ENCODE measurements around the gene HAGH.

- TF ChIP-seq TOX (CRISPR knock-in tag; IDR thresholded peaks at IDR 0.05; ENCODE audit: borderline replicate concordance) = no peak
- TF ChIP-seq, protein P1, sequence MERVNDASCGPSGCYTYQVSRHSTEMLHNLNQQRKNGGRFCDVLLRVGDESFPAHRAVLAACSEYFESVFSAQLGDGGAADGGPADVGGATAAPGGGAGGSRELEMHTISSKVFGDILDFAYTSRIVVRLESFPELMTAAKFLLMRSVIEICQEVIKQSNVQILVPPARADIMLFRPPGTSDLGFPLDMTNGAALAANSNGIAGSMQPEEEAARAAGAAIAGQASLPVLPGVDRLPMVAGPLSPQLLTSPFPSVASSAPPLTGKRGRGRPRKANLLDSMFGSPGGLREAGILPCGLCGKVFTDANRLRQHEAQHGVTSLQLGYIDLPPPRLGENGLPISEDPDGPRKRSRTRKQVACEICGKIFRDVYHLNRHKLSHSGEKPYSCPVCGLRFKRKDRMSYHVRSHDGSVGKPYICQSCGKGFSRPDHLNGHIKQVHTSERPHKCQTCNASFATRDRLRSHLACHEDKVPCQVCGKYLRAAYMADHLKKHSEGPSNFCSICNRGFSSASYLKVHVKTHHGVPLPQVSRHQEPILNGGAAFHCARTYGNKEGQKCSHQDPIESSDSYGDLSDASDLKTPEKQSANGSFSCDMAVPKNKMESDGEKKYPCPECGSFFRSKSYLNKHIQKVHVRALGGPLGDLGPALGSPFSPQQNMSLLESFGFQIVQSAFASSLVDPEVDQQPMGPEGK (CRISPR knock-in tag; IDR thresholded peaks at IDR 0.05; ENCODE audit: borderline replicate concordance) = no peak
- TF ChIP-seq, protein P2, sequence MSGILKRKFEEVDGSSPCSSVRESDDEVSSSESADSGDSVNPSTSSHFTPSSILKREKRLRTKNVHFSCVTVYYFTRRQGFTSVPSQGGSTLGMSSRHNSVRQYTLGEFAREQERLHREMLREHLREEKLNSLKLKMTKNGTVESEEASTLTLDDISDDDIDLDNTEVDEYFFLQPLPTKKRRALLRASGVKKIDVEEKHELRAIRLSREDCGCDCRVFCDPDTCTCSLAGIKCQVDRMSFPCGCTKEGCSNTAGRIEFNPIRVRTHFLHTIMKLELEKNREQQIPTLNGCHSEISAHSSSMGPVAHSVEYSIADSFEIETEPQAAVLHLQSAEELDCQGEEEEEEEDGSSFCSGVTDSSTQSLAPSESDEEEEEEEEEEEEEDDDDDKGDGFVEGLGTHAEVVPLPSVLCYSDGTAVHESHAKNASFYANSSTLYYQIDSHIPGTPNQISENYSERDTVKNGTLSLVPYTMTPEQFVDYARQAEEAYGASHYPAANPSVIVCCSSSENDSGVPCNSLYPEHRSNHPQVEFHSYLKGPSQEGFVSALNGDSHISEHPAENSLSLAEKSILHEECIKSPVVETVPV (CRISPR knock-in tag; IDR thresholded peaks at IDR 0.05) = no peak
- TF ChIP-seq ZNF70 (CRISPR knock-in tag; IDR thresholded peaks at IDR 0.05) = no peak
- no peak for TF ChIP-seq ISL1 (CRISPR knock-in tag; IDR thresholded peaks at IDR 0.05)
- TF ChIP-seq ZFP30 (CRISPR knock-in tag; IDR thresholded peaks at IDR 0.05) = no peak
- no peak for TF ChIP-seq ZNF565 (CRISPR knock-in tag; conservative IDR thresholded peaks at IDR 0.05; ENCODE audit: low read depth)
- TF ChIP-seq ZFP3 (CRISPR knock-in tag; IDR thresholded peaks at IDR 0.05) = no peak
- no peak for TF ChIP-seq OSR1 (CRISPR knock-in tag; IDR thresholded peaks at IDR 0.05)
- TF ChIP-seq, protein P3, sequence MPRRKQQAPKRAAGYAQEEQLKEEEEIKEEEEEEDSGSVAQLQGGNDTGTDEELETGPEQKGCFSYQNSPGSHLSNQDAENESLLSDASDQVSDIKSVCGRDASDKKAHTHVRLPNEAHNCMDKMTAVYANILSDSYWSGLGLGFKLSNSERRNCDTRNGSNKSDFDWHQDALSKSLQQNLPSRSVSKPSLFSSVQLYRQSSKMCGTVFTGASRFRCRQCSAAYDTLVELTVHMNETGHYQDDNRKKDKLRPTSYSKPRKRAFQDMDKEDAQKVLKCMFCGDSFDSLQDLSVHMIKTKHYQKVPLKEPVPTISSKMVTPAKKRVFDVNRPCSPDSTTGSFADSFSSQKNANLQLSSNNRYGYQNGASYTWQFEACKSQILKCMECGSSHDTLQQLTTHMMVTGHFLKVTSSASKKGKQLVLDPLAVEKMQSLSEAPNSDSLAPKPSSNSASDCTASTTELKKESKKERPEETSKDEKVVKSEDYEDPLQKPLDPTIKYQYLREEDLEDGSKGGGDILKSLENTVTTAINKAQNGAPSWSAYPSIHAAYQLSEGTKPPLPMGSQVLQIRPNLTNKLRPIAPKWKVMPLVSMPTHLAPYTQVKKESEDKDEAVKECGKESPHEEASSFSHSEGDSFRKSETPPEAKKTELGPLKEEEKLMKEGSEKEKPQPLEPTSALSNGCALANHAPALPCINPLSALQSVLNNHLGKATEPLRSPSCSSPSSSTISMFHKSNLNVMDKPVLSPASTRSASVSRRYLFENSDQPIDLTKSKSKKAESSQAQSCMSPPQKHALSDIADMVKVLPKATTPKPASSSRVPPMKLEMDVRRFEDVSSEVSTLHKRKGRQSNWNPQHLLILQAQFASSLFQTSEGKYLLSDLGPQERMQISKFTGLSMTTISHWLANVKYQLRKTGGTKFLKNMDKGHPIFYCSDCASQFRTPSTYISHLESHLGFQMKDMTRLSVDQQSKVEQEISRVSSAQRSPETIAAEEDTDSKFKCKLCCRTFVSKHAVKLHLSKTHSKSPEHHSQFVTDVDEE (CRISPR knock-in tag; IDR thresholded peaks at IDR 0.05) = no peak
- TF ChIP-seq TCF4 (CRISPR knock-in tag; IDR thresholded peaks at IDR 0.05; ENCODE audit: borderline replicate concordance) = no peak
Measured at GRCh38 chr16:1846416-1846815, 19.8 kb upstream of the HAGH start.
